Ecto neural progenitor cell (in vitro differentiated cells): ENCODE results near the gene TRIM47.

ENCODE experiments used
- DNase-seq: peaks from one replicate; pipeline ENCODE4 v3.0.0-alpha.2; 2018; ENCODE audit warnings: low spot score

TRIM47 gene

GRCh38 chr17:75846692-75847613 lies 31.4 kb downstream of the TRIM47 start:
- no peak for DNase-seq

- peak; percentile 49 for DNase-seq
Measured at GRCh38 chr17:75845933-75846691, 32.3 kb downstream of the TRIM47 start.

GRCh38 chr17:75845058-75845711 lies 33.2 kb downstream of the TRIM47 start:
- peak; percentile 88 for DNase-seq

DNA sequence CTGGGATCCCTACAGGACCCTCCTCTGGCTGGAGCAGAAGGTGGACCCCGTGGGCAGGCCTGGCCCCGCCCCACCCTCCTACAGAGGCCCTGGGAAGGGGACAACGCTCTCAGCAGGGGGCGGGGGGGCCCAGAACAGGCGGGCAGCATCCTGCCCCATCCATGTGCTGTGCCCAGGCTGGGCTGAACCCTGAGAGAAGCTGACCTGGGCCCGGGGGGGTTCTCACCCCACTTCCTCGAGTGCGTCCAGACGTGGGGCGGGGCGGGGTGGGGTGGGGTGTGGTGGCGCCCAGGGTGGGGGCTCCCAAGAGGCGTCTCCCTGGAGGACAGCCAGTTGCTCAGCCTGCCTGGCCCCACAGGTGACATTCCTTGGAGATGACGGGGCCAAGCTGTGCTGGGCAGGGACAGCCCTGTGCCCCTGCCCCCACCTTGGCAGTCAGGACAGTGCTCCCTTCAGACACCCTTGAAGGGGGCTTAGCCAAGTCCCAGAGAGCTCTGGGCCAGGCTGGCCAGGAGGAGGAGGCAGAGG lies 33.8 kb downstream of the TRIM47 start:
- DNase-seq: no peak

- DNase-seq: no peak
Measured at GRCh38 chr17:75843577-75844529, 34.5 kb downstream of the TRIM47 start, which contains the start of gene UNC13D. UNC13D (minus strand) TSS chr17:75844404; CDS start chr17:75844337, 67 bp downstream.

GRCh38 chr17:75842963-75843576 lies 35.3 kb downstream of the TRIM47 start:
- DNase-seq: no peak

GRCh38 chr17:75842411-75842810 lies 36.0 kb downstream of the TRIM47 start:
- no peak for DNase-seq

DNA sequence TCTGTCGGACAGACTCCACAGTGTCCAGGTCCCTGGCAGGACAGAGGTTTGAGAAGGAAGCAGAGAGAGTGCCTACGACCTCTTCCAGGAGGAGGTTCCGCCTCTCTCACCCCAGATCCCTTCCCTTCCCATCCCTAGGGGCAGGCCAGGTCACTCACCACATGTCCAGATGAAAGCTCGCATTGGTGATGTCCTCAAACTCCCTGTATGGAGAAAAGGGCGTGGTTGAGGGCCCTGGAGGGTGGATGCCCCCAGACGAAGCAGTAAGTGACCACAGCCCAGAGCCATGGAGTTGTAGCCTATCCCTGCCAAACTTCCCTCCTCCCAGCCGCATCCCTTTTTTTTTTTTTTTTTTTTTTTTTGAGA lies 37.6 kb downstream of the TRIM47 start:
- no peak for DNase-seq

GRCh38 chr17:75839942-75840798 lies 38.2 kb downstream of the TRIM47 start:
- DNase-seq: no peak

DNA sequence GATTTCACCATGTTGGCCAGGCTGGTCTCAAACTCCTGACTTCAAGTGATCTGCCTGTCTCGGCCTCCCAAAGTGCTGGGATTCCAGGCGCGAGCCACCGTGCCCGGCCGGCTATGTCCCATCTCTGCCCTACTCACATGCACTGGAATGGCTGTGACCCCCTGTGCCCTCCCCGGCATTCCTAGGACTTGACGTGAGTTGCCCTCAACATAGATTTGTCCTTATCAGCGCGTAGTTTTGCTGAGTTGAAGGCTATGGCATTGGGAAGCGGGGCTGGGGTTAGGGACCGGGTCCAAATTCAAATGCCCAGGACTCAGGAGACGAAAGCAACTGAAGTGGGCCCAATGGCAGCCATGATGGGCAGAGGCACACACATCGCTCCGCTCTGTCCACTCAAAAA lies 40.0 kb downstream of the TRIM47 start:
- DNase-seq: no peak

- no peak for DNase-seq
Measured at GRCh38 chr17:75837899-75838298, 40.5 kb downstream of the TRIM47 start.

DNA sequence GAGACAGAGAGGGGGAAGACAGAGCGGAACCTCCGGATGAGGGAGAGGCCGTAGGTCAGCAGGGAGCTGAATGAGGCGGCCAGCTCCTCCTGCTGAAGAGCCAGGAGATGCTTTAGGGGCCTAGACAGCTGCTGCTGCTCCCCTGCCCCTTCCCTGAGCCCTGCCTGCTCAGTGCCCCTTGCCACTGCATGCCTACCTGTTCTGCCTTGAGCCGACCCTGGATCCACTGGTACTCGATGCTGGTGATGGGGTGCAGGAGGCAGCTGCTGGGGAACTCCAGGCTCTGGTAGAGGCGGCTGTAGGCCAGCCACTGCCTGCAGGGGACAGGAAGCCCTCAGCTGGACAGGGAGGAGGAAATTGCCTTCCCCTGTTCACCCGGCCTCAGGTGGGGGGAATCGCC lies 41.8 kb downstream of the TRIM47 start:
- no peak for DNase-seq

DNA sequence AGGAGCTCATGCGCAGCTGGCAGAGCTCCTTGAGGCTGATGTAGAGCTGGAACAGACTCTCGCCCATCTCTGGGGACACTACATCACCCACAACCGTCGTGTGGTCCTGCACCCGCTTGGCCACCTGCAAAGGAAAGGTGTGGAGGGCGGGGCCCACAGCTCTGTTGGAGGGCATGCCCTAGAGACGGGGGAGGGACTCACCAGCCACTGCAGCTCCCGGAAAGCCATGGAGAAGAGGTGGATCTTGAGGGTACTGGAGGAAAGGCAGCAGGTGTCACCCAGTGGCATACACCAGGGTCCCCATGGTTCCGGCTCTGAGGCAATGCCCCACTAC lies 42.8 kb downstream of the TRIM47 start:
- no peak for DNase-seq

- no peak for DNase-seq
Measured at GRCh38 chr17:75834928-75835653, 43.3 kb downstream of the TRIM47 start.

- DNase-seq: no peak
Measured at GRCh38 chr17:75834279-75834920, 44.0 kb downstream of the TRIM47 start.

- peak; percentile 66 for DNase-seq
Measured at GRCh38 chr17:75832652-75833400, 45.6 kb downstream of the TRIM47 start.

- no peak for DNase-seq
Measured at GRCh38 chr17:75832164-75832651, 46.2 kb downstream of the TRIM47 start.
